GM12878 (cell line): ENCODE results near the gene NOS2. TPM values are rescaled to one million over a fixed set of nuclear protein-coding genes. Genes with fewer than 3 reads are reported as not detected.

Experiments
- ATAC-seq: fragments of 200-7000 bp; cut with Tn5 transposase; 3 replicates; pipeline ENCODE4 v1.9.1; 2020; ENCODE audit warnings: mild to moderate bottlenecking, moderate library complexity
- BruUV-seq: library from RNA; stranded (reverse); fragments of 400-500 nt; replicated peaks from 2 replicates; lab custom pipeline; 2021; lab: Mats Ljungman, UMichigan
- CTCF ChIA-PET: fragments of 300-600 bp; sonication (Branson Sonifier 250); formaldehyde crosslinking; extraction: SDS; loops from one replicate; lab custom pipeline; 2021; ENCODE audit warnings: inconsistent platforms; lab: Yijun Ruan, JAX
- POLR2A ChIA-PET: fragments of 350-600 bp; formaldehyde crosslinking; extraction: SDS; loops from one replicate; lab custom pipeline; 2021; ENCODE audit warnings: inconsistent platforms; lab: Charles Lee
- RAD21 ChIA-PET: fragments of 300-600 bp; sonication (Branson Sonifier 250); formaldehyde crosslinking; loops from one replicate; lab custom pipeline; 2023; ENCODE audit warnings: antibody characterized with exemption; ENCODE audit not compliant: unreplicated experiment; lab: Charles Lee
- SMC1A ChIA-PET: fragments of 300-600 bp; sonication (Branson Sonifier 250); formaldehyde crosslinking; loops from one replicate; lab custom pipeline; 2023; ENCODE audit not compliant: unreplicated experiment, uncharacterized antibody; lab: Charles Lee
- DNase-seq: peaks from one replicate; pipeline ENCODE4 v3.0.0-alpha.2; 2011; ENCODE audit warnings: low read depth, low spot score
- FAIRE-seq: peaks from 3 replicates; lab custom pipeline; 2011; peaks lifted over from hg19 to GRCh38; lab: Jason Lieb, UNC
- H2AFZ ChIP-seq: 2 replicates; pipeline ENCODE4 v1.6.0; 2011; ENCODE audit warnings: low read depth, low read length, control low read depth; ENCODE audit not compliant: control insufficient read depth
- H3K27ac ChIP-seq: 2 replicates; pipeline ENCODE4 v1.5.1; 2011; ENCODE audit warnings: control low read depth; ENCODE audit not compliant: control insufficient read depth, insufficient read depth
- H3K27me3 ChIP-seq, 2 experiments: replicated peaks in 1 of 2; 2 replicates each; pipeline versions ENCODE4 v1.6.0 to v1.6.1; 2011; ENCODE audit warnings: low read length in 1 of 2; ENCODE audit not compliant: control insufficient read depth in 2 of 2, insufficient read depth in 2 of 2
- H3K36me3 ChIP-seq, 2 experiments: 2 replicates each; pipeline ENCODE4 v1.5.1; 2011; ENCODE audit warnings: low read length in 1 of 2; ENCODE audit not compliant: control insufficient read depth in 2 of 2, insufficient read depth in 2 of 2
- H3K4me1 ChIP-seq: 2 replicates; pipeline ENCODE4 v1.6.1; 2011; ENCODE audit warnings: mild to moderate bottlenecking, low read length, moderate library complexity, mixed read lengths; ENCODE audit not compliant: control insufficient read depth, insufficient read depth
- H3K4me2 ChIP-seq: 2 replicates; pipeline ENCODE4 v1.6.0; 2011; ENCODE audit warnings: control low read depth; ENCODE audit not compliant: control insufficient read depth, insufficient read depth
- H3K4me3 ChIP-seq: fragments of 200-600 bp; sonication (generic); 2 replicates; pipeline ENCODE4 v1.5.1; 2016
- H3K79me2 ChIP-seq: 2 replicates; pipeline ENCODE4 v1.6.0; 2011; ENCODE audit warnings: low read length; ENCODE audit not compliant: control insufficient read depth, insufficient read depth
- H3K9ac ChIP-seq: 2 replicates; pipeline ENCODE4 v1.8.0; 2011; ENCODE audit warnings: low read length, control low read depth, mixed read lengths; ENCODE audit not compliant: control insufficient read depth, insufficient read depth
- H3K9me3 ChIP-seq: replicated peaks from 3 replicates; pipeline ENCODE4 v1.5.1; 2011; ENCODE audit warnings: mild to moderate bottlenecking, low read length; ENCODE audit not compliant: control insufficient read depth, insufficient read depth
- H4K20me1 ChIP-seq: 2 replicates; pipeline ENCODE4 v1.6.0; 2011; ENCODE audit not compliant: control insufficient read depth, insufficient read depth
- BMI1 ChIP-seq: fragments of 450-650 bp; IDR thresholded peaks from 2 replicates; pipeline ENCODE4 v1.6.1; 2016; ENCODE audit warnings: mild to moderate bottlenecking, moderate library complexity, borderline replicate concordance
- FOXM1 ChIP-seq: IDR thresholded peaks from 2 replicates; pipeline ENCODE4 v1.6.1; 2012; ENCODE audit warnings: low read depth, mild to moderate bottlenecking, inconsistent platforms, low read length, moderate library complexity
- NBN ChIP-seq: fragments of 450-650 bp; IDR thresholded peaks from 2 replicates; pipeline ENCODE4 v1.6.1; 2016
- PBX3 ChIP-seq: IDR thresholded peaks from 2 replicates; pipeline ENCODE4 v1.6.1; 2011; ENCODE audit warnings: mild to moderate bottlenecking, low read depth, low read length, moderate library complexity; ENCODE audit not compliant: insufficient replicate concordance
- SIN3A ChIP-seq: IDR thresholded peaks from 2 replicates; pipeline ENCODE4 v1.6.1; 2012; ENCODE audit warnings: low read depth, low read length, improper control_type of control experiment
- SREBF1 ChIP-seq: IDR thresholded peaks from 2 replicates; pipeline ENCODE4 v1.6.1; 2012; ENCODE audit warnings: mild to moderate bottlenecking, low read length
- WRNIP1 ChIP-seq: IDR thresholded peaks from 2 replicates; pipeline ENCODE4 v1.6.1; 2011; ENCODE audit warnings: low read depth, low read length, improper control_type of control experiment, borderline replicate concordance
- WGBS: methylation state at CpG from one replicate; pipeline ENCODE4 v1.1.6; 2016; ENCODE audit warnings: low lambda C conversion rate; ENCODE audit not compliant: insufficient replicate concordance, insufficient coverage; ENCODE audit errors: missing lambda C conversion rate; 5-methylcytosine and 5-hydroxymethylcytosine counted together
- in situ Hi-C: fragments of 300-500 bp; cut with MboI; formaldehyde crosslinking; loops from 9 replicates; pipeline ENCODE4 v1.14.3; 2018; ENCODE audit warnings: mixed read lengths
- intact Hi-C: fragments of 100-400 bp; cut with micrococcal nuclease; formaldehyde crosslinking; loops from one replicate; pipeline ENCODE4 v1.14.2; 2022; ENCODE audit not compliant: unreplicated experiment
- polyA plus RNA-seq, 11 experiments: library from polyadenylated mRNA; depleted of rRNA in 4 of 11; unstranded in 6 of 11; stranded (reverse) in 5 of 11; fragments of >200 nt; fragmentation: Nextera tagmentation in 4 of 11; fragmentation: Illumina TruSeq in 1 of 11; extraction: Ambion mirVana in 4 of 11; extraction: Trizol in 1 of 11; gene quantifications; 1 replicate in 1 of 11; 2 replicates in 10 of 11; pipeline versions ENCODE4 v1.2.1 to v1.2.3, GENCODE V29; 2011 to 2016; ENCODE audit warnings: inconsistent platforms in 2 of 11, missing spikeins in 2 of 11, low read depth in 1 of 11
- total RNA-seq, 4 experiments: library from RNA; depleted of rRNA in 3 of 4; stranded (reverse); fragments of >200 nt in 3 of 4; fragmentation: Illumina TruSeq in 1 of 4; extraction: Trizol in 1 of 4; gene quantifications; 2 replicates each; pipeline versions ENCODE4 v1.2.1 to v1.2.3, GENCODE V29; 2013 to 2021

NOS2 gene
- total and polyA plus RNA-seq, 10 of the 15 experiments (the other 5 are each of a cell fraction or from before 2014, with no cell fraction given), result 0.01 to 0.05 (median 0.01) TPM; not detected in 7

- DNase-seq (no peak), ATAC-seq (no peak), FAIRE-seq (no peak)
- no TSS peak for BruUV-seq
- 69% methylated on average over 7 of the region's 8 CpGs for WGBS
- H3K9ac ChIP-seq, result no peak overlapping the region
- POLR2A ChIA-PET, result no interaction called here
- no peaks in the 10 kb centered on the region for H3K4me1 ChIP-seq
- RAD21 ChIA-PET, result interaction anchor here (0.5 kb wide), 1 partner anchor 746 kb away, joined by 3 read pairs; no protein-coding TSS in a partner anchor
- H2AFZ ChIP-seq, result no peak overlapping the region
- H3K27me3 ChIP-seq, result peaks cover 0 to 4% of the 10 kb centered on the region in 2 experiments; a peak in 1 of 4 replicates
- no peaks in the 10 kb centered on the region for H3K79me2 ChIP-seq
- H3K27ac ChIP-seq, result no peak overlapping the region
- no peaks in the 10 kb centered on the region; the same call in 2 of the 3 replicates for H3K9me3 ChIP-seq
- no peak overlapping the region for H3K4me2 ChIP-seq
- no peak overlapping the region for H3K4me3 ChIP-seq
- no peaks in the 10 kb centered on the region for H3K36me3 ChIP-seq
- no peak for TF ChIP-seq NBN
- no peak for TF ChIP-seq SREBF1
- no peak for TF ChIP-seq WRNIP1
- no peak for TF ChIP-seq PBX3
- no peak for TF ChIP-seq BMI1
- no peak for TF ChIP-seq FOXM1
- no peak for TF ChIP-seq SIN3A
- H4K20me1 ChIP-seq, result no peaks in the 10 kb centered on the region
- CTCF ChIA-PET, result interaction anchor here (1.0 to 20.6 kb wide), 3 partner anchors 34 to 82 kb away, joined by 3 to 664 read pairs (median 8); no protein-coding TSS in a partner anchor
- SMC1A ChIA-PET, result no interaction called here
- in situ Hi-C loops (no loop called here), intact Hi-C loops (no loop called here)
These were observed 2.0 kb downstream of the NOS2 start for GRCh38 chr17:27798376-27798775.
